NCI-H526 (cell line): ENCODE results near the gene KIAA1755.

ENCODE experiments used
- DNase-seq, 2 experiments: peaks; one replicate each; lab custom pipeline; 2025; lab: John Stamatoyannopoulos, UW

KIAA1755 gene

GRCh38 chr20:38260378-38261053, at the start of gene KIAA1755:
TSS of gene KIAA1755 (minus strand) at chr20:38260735. CDS start at chr20:38260500, 235 bp downstream.
- no peak for DNase-seq

GRCh38 chr20:38308447-38308846, 47.9 kb upstream of the KIAA1755 start:
- DNase-seq: no peak

- DNase-seq: no peak
These were observed 47.5 kb upstream of the KIAA1755 start for GRCh38 chr20:38308047-38308438.

GRCh38 chr20:38307371-38308046, 47.0 kb upstream of the KIAA1755 start:
- no peak for DNase-seq

- no peak for DNase-seq
These were observed 45.8 kb upstream of the KIAA1755 start for GRCh38 chr20:38306379-38306778.

GRCh38 chr20:38305541-38305940, 45.0 kb upstream of the KIAA1755 start:
- DNase-seq: no peak

- DNase-seq: peak; percentile 5 to 45
These were observed 44.4 kb upstream of the KIAA1755 start for GRCh38 chr20:38304845-38305447.

- DNase-seq: no peak
These were observed 43.4 kb upstream of the KIAA1755 start, which contains the start of gene BPI for GRCh38 chr20:38303908-38304379. TSS of gene BPI (plus strand) at chr20:38304156. CDS start at chr20:38304224, 68 bp downstream.

GRCh38 chr20:38302786-38303185, 42.3 kb upstream of the KIAA1755 start:
- no peak for DNase-seq

GRCh38 chr20:38301309-38301708, 40.8 kb upstream of the KIAA1755 start:
- DNase-seq: no peak

GRCh38 chr20:38300438-38300837, 39.9 kb upstream of the KIAA1755 start:
- DNase-seq: no peak

- peak in 1 of 2 experiments; percentile 22 for DNase-seq
These were observed 39.4 kb upstream of the KIAA1755 start for GRCh38 chr20:38299963-38300362.

GRCh38 chr20:38298768-38299288, 38.3 kb upstream of the KIAA1755 start:
- DNase-seq: no peak

GRCh38 chr20:38297916-38298674, 37.6 kb upstream of the KIAA1755 start:
- DNase-seq: no peak

GRCh38 chr20:38296433-38296832, 35.9 kb upstream of the KIAA1755 start:
- no peak for DNase-seq

GRCh38 chr20:38295811-38296210, 35.3 kb upstream of the KIAA1755 start:
- DNase-seq: no peak

GRCh38 chr20:38294076-38294591, 33.6 kb upstream of the KIAA1755 start:
- no peak for DNase-seq

- no peak for DNase-seq
These were observed 33.0 kb upstream of the KIAA1755 start for GRCh38 chr20:38293491-38294065.

GRCh38 chr20:38291966-38292365, 31.4 kb upstream of the KIAA1755 start:
- DNase-seq: no peak

GRCh38 chr20:38290829-38291814, 30.6 kb upstream of the KIAA1755 start:
- DNase-seq: peak; percentile 40 to 76
